HG02588 (cell line): ENCODE results near the gene RIPK1.
"Not testable (repeated sequence)": the region's sequence is repeated elsewhere in the genome, so short reads cannot be mapped to it uniquely, and the experiment has no call there.

Experiments
- ATAC-seq: cut with Tn5 transposase; IDR thresholded peaks from one replicate; pipeline ENCODE4 v1.9.1; 2021; ENCODE audit warnings: mild to moderate bottlenecking, moderate library complexity; ENCODE audit not compliant: unreplicated experiment

Gene RIPK1

GRCh38 chr6:3068329-3069214, at the start of gene RIPK1:
RIPK1 (plus strand) TSS chr6:3068494; CDS start chr6:3076824, 8,330 bp downstream.
- peak; percentile 83 for ATAC-seq

- ATAC-seq: no peak
These were observed 49.2 kb upstream of the RIPK1 start for GRCh38 chr6:3019065-3019464.

- no peak for ATAC-seq
These were observed 48.5 kb upstream of the RIPK1 start for GRCh38 chr6:3019749-3020320.

DNA sequence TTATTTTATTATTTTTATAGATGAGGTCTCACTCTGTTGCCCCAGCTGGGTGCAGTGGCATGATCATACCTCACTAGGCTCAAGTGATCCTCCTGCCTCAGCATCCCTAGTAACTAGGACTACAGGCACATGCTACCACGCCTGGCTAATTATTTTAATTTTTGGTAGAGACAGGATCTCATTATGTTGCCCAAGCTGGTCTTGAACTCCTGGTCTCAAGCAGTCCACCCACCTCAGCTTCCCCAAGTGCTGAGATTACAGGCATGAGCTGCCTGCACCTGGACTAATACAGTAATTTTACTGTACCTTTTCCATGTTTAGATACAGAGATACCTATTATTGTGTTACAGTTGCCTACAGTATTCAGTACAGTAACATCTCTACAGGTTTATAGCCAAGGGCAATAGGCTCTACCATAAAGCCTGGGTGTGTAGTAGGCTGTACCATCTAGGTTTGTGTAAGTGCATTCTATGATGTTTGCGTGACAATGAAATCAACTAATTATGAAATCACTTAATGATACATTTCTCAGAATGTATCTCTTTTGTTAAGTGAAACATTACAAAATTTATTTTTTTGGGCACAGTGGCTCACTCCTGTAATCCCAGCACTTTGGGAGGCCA, 47.2 kb upstream of the RIPK1 start:
- ATAC-seq: not testable (repeated sequence)

GRCh38 chr6:3022765-3023662, 45.3 kb upstream of the RIPK1 start:
- ATAC-seq: no peak

DNA sequence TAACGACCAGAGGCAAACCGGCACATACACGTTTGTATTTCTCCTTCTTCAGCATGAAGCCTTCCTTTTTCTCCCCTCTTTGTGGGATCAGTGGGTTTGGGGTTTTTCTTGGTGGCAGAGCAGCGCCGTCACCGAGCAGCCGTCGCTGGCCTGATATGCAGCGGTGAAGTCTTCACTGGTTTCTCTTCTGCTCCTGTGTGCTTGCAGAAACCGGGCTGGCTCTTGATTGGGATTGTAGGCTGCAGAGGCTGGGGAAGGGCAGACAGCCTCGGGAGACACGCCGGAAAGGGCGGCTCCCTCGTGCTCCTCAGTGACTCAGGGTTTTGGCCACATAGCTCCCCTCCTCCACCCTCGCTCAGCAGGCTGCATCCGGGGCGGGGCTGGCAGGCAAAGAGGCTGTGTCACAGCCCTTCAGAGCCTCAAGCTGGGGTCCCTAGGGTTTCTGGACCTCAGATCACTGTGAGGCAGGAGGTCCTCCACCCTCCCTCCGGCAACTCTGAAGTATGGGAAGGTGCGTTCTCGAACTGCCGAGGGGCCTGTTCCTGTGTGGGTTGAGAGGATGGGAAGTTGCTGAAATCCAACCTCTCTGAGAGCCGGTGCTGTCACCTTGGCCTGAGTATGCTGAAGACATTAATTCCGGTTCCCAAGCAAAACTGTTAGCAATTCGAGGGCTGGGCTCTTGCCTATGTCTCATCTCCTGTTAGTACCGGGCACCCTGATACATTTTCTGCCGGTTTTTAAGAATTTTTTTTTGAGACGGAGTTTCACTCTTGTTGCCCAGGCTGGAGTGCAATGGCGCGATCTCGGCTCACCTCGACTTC, 44.4 kb upstream of the RIPK1 start:
- peak; percentile 78 for ATAC-seq

- peak; percentile 70 for ATAC-seq
These were observed 41.3 kb upstream of the RIPK1 start for GRCh38 chr6:3026791-3027626.

GRCh38 chr6:3028156-3028555, 40.1 kb upstream of the RIPK1 start:
- not testable (repeated sequence) for ATAC-seq

- no peak for ATAC-seq
These were observed 36.2 kb upstream of the RIPK1 start for GRCh38 chr6:3031857-3032640.

- no peak for ATAC-seq
These were observed 35.3 kb upstream of the RIPK1 start for GRCh38 chr6:3032986-3033385.

GRCh38 chr6:3033652-3034051, 34.6 kb upstream of the RIPK1 start:
- no peak for ATAC-seq

DNA sequence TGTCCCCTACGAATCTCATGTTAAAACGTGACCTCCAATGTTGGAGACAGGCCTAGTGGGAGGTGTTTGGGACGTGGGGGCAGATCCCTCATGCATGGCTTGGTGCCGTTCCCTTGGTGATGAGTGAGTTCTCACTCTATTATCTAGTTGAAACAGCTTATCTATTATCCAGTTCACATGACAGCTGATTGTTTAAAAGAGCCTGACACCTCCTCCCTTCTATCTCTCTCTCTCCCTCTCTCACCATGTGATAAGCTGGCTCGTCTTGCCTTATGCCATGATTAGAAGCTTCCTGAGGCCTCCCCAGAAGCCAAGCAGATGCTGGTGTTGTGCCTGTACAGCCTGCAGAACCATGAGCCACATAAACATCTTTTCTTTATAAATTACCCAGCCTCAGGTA, 32.9 kb upstream of the RIPK1 start:
- no peak for ATAC-seq

- ATAC-seq: no peak
These were observed 31.2 kb upstream of the RIPK1 start for GRCh38 chr6:3036861-3037637.

- no peak for ATAC-seq
These were observed 30.5 kb upstream of the RIPK1 start for GRCh38 chr6:3037638-3038365.

DNA sequence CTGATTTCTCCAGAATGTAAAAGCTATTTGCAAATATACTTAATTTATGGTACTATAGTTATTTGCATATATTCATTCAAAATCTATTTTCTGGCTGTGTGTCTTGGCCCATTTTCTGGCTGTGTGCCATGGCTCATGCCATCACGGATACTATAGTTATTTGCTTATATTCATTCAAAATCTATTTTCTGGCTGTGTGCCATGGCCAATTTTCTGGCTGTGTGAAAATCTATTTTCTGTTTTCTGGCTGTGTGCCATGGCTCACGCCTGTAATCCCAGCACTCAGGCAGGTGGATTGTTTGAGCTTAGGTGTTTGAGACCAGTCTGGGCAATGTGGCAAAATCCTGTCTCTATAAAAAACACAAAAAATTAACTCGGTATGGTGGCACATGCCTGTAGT, 28.9 kb upstream of the RIPK1 start:
- ATAC-seq: no peak

DNA sequence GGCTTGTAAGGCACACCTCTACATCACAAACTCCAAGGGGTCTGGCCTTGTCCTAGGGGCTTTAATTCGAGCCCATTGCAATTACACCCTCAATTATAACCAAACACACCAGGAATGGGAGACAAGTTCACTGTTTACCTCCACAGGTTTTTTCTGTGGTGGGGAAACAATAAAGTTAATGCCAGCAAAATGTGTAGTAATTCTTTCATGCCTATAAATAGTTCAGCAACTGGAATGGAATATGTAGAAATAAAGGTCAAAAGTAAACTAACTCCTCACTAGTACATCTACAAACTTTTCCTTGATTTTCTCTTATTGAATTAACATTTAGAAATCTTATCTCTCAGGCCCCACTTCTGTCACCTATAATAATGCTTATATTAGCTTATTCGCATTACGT, 27.1 kb upstream of the RIPK1 start:
- no peak for ATAC-seq

DNA sequence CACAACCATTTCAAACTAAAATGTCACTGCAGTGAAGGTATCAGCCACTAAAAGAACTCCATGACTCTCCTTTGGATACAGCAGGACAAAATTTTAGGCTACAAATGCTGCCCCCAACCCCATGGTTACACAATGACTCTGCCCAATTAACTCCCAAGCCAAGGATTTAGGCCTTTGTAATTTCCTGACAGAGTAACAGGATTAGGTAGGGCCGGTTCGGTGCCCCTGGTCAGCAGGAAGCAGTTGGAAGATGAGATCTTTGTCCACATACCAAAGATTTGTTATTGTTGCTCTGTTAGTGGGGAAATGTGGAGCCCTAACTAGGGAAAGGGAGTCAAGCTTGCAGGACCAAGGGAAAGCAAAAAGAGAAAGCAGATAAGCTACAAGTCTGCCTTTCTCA, 26.7 kb upstream of the RIPK1 start:
- ATAC-seq: no peak
